DMS53 treated with DMSO at 0.1 percent for 48 hours (cell line): ENCODE measurements around the gene ATAD3A.

Source experiments
- DNase-seq: peaks from one replicate; lab custom pipeline; 2025; ENCODE audit not compliant: unreplicated experiment; lab: John Stamatoyannopoulos, UW

ATAD3A gene

DNA sequence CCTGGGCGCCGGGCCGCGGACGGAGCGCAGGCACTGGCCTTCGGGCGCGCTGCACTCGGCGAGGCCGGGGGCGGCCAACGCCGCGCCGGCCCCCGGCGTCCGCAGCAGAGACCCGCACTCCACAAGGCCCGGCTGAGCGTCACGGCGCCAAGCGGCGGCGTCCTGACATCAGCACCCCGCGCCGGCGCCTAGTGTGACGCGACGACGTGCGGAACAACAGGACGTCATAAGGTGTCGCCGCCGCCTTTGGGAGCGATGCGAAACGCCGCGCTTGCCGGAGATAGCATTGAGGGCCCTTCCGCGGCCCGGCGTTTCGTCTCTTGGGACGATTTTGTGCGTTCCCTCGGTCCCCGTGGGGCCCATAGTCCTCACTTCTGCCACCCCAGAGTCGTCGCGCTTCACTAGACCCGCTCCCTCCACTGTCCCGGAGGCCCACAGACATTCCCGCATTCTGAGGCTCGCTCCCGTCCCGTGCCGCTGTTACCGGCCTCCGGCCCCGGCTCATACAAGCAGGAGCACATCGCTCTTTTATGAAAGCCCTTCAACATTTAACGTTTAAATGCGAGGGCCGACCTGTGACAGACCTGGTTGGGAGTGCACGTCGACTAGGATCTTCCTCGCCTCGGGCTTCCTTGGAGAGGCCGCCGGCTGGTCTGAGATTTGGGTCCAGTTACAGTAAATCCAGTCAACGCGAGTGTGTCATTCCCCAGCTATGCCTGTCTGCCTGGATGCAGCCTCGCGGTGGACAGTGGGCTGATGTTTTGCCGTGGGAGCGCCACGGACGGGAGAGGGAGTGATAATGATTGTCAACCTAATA, 63.0 kb downstream of the ATAD3A start, which contains the start of gene SSU72:
SSU72 (minus strand) TSS at position 143 of the 817 bp plus-strand sequence. CDS start 306 bp downstream, outside the sequence.
- DNase-seq, result peak; percentile 82

DNA sequence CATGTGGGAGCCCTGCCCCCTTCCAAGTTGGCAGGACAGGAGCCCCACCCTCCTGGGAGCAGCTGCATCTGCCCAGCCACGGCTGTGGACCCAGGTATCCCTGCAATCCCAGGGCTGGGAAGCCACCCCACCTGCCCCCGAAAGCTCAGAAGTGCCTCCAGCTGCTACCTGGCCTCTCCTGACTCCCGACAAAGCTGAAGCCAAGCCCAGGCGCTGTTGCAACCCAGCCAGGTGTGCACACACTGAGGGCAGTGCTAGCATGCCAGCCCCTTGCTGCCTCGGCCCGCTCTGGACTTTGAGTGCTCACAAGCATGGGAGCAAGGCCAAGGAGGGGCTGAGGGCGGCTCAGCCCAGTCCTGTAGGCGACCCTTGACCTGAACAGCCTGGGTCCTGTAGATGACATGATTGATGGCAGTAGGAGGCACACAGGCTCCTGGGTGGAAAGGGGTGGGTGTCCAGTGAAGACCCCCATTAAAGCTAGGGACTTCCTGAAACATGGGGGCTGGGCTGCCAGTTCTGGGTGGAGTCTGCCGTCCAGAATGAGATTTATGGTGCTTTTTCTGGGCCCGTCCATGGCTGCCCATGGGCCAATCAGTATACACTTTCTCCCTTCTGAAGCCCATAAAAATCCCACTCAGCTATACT, 65.5 kb downstream of the ATAD3A start:
- no peak for DNase-seq

DNA sequence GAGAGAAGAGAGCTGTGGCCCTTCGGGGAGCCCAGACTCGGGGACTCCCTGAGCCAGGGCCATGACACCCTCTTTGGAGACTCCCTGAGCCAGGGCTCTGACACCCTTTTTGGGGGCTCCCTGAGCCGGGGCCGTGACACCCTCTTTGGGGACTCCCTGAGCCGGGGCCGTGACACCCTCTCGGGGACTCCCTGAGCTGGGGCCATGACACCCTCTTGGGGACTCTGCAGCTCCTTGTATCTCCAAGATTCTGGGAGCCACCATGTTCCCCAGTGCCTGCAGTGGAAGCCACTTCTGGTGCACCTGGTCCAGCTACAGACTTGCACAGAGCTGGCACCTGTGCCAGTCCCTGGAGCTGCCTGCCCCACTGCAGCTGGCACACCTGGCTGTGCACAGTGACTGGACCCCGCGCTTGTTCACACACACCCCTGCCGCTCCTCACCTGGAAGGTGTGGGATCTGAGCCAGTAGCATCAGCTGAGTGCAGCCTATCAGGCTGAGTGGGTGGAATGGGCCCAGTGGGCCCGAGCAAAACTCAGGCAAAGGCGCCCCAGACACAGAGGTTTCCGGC, 66.5 kb downstream of the ATAD3A start:
- no peak for DNase-seq

DNA sequence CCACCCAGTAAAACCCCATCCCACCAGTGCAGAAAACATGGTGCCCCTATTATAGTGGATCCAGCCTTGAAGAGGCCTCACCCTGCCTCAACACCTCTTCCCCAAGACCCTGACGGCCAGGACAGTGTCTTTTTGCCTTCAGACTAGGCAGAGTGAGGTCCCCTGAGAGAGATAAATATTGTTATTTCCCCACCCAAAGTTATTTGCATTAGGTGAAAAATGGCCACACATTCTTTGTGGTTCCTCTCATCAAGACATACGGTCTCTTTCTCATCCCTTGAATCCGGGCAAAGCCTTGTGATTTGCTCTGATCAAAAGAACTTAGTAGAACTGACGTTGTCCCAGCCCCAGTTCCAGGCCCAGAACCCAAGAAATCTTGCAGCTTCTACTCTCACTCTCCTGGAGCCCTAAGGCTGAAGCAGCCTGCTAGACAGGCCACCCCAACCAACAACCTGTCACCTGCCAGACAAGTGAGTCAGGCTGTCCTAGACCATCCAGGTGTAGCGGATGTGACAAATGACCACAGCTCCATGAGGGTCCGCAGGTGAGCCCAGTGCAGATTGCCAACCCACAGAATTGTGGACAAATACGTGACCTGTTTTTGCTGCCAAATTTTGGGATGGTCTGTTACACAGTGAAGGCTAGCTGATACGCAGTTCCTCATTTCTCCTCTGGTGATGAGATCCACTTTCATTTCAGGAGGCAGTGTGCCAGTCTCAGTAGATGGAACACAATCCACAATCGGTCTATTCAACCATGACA, 70.8 kb downstream of the ATAD3A start:
- no peak for DNase-seq

DNA sequence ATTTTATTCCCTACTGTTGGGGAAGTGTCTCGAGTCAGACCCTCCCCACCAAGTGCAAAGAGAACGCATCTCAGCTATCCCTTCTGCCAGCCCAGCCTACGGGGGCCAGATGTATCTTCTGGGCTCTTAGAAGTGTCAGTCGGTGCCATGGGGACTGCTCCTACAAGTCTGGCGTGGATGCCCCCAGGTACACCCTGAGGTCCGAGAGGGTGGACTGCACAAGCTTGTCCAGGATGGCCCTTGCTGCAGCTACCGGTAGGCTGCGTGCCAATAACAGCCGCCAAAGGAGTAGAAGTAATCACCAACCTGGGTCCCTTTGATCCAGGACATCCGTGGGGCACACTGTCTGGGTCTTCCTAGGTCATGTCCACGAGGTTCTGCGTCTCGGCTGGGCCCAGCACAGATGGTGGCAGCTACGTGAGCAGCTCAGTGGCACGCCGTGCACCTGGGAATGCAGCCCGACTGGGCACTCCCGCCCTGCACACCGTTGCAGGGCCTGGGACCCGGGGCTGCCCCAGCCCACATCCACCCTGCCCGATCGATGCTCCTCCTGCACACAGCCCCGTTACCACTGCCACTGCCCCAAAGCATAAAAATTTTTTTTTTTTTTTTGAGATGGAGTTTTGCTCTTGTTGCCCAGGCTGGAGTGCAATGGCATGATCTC, 71.5 kb downstream of the ATAD3A start:
- DNase-seq, result no peak
